ENCODE data around the gene CDH23.

DNA sequence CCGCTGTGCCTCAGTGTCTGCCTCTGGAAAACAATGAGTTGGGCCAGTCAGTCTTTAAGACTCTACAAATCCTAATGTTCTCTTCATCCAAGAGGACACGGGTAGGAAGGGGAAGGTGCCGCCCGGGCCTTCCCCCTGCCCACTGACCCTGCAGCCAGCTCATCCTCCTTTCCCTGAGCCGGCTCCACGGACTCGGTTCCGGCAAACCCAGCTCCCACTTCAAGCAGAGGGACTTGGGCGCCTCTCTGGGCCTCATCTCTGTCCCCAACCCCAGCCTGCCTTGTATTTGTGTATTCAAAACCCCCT is 227.2 kb downstream of the CDH23 start:
- TF ChIP-seq, protein P1, sequence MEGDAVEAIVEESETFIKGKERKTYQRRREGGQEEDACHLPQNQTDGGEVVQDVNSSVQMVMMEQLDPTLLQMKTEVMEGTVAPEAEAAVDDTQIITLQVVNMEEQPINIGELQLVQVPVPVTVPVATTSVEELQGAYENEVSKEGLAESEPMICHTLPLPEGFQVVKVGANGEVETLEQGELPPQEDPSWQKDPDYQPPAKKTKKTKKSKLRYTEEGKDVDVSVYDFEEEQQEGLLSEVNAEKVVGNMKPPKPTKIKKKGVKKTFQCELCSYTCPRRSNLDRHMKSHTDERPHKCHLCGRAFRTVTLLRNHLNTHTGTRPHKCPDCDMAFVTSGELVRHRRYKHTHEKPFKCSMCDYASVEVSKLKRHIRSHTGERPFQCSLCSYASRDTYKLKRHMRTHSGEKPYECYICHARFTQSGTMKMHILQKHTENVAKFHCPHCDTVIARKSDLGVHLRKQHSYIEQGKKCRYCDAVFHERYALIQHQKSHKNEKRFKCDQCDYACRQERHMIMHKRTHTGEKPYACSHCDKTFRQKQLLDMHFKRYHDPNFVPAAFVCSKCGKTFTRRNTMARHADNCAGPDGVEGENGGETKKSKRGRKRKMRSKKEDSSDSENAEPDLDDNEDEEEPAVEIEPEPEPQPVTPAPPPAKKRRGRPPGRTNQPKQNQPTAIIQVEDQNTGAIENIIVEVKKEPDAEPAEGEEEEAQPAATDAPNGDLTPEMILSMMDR (IDR thresholded peaks at IDR 0.05): no peak
- no peak for TF ChIP-seq POLR2A (IDR thresholded peaks at IDR 0.05)
